ENCODE measurements around the gene E2F1.

DNA sequence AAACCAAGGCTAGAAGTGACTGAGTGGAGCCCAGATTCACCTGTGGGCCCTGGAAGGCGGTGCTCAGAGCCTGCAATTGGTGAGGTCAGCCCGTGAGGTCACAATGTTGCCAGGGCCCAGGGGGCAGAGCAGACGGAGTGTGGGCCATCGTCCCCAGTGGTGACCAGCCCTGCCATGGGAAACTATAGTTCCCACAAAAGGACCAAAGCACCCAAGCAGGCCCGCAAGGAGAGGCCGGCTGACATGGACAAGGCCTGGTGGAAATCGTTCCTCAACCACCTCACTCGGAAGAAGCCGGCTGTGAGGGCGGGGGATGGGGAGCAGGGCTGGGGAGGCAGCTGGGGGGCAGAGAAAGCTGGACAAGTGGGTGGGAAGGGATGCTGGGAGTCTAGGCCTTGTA lies 24.0 kb downstream of the E2F1 start, which contains the start of gene C20orf144:
- TF ChIP-seq CTCF (IDR thresholded peaks at IDR 0.05) (no peak), ZNF138 (CRISPR knock-in tag; conservative IDR thresholded peaks at IDR 0.05) (no peak), NR1H2 (CRISPR knock-in tag; IDR thresholded peaks at IDR 0.05) (no peak), ELF4 (CRISPR knock-in tag; IDR thresholded peaks at IDR 0.05; ENCODE audit: low read depth) (no peak), TEAD4 (CRISPR knock-in tag; IDR thresholded peaks at IDR 0.05) (no peak), NR2C2 (CRISPR knock-in tag; IDR thresholded peaks at IDR 0.05) (no peak)
- TF ChIP-seq, protein P1, sequence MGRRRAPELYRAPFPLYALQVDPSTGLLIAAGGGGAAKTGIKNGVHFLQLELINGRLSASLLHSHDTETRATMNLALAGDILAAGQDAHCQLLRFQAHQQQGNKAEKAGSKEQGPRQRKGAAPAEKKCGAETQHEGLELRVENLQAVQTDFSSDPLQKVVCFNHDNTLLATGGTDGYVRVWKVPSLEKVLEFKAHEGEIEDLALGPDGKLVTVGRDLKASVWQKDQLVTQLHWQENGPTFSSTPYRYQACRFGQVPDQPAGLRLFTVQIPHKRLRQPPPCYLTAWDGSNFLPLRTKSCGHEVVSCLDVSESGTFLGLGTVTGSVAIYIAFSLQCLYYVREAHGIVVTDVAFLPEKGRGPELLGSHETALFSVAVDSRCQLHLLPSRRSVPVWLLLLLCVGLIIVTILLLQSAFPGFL (CRISPR knock-in tag; IDR thresholded peaks at IDR 0.05; ENCODE audit: borderline replicate concordance), result no peak
- TF ChIP-seq, protein P2, sequence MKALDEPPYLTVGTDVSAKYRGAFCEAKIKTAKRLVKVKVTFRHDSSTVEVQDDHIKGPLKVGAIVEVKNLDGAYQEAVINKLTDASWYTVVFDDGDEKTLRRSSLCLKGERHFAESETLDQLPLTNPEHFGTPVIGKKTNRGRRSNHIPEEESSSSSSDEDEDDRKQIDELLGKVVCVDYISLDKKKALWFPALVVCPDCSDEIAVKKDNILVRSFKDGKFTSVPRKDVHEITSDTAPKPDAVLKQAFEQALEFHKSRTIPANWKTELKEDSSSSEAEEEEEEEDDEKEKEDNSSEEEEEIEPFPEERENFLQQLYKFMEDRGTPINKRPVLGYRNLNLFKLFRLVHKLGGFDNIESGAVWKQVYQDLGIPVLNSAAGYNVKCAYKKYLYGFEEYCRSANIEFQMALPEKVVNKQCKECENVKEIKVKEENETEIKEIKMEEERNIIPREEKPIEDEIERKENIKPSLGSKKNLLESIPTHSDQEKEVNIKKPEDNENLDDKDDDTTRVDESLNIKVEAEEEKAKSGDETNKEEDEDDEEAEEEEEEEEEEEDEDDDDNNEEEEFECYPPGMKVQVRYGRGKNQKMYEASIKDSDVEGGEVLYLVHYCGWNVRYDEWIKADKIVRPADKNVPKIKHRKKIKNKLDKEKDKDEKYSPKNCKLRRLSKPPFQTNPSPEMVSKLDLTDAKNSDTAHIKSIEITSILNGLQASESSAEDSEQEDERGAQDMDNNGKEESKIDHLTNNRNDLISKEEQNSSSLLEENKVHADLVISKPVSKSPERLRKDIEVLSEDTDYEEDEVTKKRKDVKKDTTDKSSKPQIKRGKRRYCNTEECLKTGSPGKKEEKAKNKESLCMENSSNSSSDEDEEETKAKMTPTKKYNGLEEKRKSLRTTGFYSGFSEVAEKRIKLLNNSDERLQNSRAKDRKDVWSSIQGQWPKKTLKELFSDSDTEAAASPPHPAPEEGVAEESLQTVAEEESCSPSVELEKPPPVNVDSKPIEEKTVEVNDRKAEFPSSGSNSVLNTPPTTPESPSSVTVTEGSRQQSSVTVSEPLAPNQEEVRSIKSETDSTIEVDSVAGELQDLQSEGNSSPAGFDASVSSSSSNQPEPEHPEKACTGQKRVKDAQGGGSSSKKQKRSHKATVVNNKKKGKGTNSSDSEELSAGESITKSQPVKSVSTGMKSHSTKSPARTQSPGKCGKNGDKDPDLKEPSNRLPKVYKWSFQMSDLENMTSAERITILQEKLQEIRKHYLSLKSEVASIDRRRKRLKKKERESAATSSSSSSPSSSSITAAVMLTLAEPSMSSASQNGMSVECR (CRISPR knock-in tag; IDR thresholded peaks at IDR 0.05; ENCODE audit: borderline replicate concordance), result no peak
- TF ChIP-seq, protein P3, sequence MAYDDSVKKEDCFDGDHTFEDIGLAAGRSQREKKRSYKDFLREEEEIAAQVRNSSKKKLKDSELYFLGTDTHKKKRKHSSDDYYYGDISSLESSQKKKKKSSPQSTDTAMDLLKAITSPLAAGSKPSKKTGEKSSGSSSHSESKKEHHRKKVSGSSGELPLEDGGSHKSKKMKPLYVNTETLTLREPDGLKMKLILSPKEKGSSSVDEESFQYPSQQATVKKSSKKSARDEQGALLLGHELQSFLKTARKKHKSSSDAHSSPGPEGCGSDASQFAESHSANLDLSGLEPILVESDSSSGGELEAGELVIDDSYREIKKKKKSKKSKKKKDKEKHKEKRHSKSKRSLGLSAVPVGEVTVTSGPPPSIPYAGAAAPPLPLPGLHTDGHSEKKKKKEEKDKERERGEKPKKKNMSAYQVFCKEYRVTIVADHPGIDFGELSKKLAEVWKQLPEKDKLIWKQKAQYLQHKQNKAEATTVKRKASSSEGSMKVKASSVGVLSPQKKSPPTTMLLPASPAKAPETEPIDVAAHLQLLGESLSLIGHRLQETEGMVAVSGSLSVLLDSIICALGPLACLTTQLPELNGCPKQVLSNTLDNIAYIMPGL (CRISPR knock-in tag; IDR thresholded peaks at IDR 0.05), result no peak

Data from WTC11 (cell line).